Esophagus muscularis mucosa (tissue), 4 donors: ENCODE measurements around the gene FNDC7.

Experiments used
- CTCF ChIP-seq, 3 experiments: fragments of 200-600 bp in 2 of 3; fragments of 450-650 bp in 1 of 3; sonication (generic) in 2 of 3; IDR thresholded peaks; one replicate each; pipeline ENCODE4 v1.5.1; 2017 to 2019; ENCODE audit warnings: antibody characterized with exemption in 3 of 3, mild to moderate bottlenecking in 2 of 3, moderate library complexity in 1 of 3
- EP300 ChIP-seq: sonication (generic); formaldehyde crosslinking; IDR thresholded peaks from one replicate; pipeline ENCODE4 v1.6.1; 2017; ENCODE audit warnings: antibody characterized with exemption
- POLR2A ChIP-seq: fragments of 450-650 bp; IDR thresholded peaks from one replicate; pipeline ENCODE4 v1.6.1; 2017; ENCODE audit warnings: antibody characterized with exemption, moderate library complexity, mild to moderate bottlenecking, low read depth
- POLR2AphosphoS5 ChIP-seq, 2 donors: sonication (generic); formaldehyde crosslinking; IDR thresholded peaks; one replicate each; pipeline ENCODE4 v1.6.1; 2017; ENCODE audit warnings: antibody characterized with exemption in 2 of 2

- TF ChIP-seq CTCF (IDR thresholded peaks at IDR 0.05) (no peak), POLR2A (no peak), POLR2AphosphoS5 (IDR thresholded peaks at IDR 0.05) (no peak), EP300 (no peak)
Measured at GRCh38 chr1:108777839-108778238, 65.1 kb downstream of the FNDC7 start.
